Stimulated activated CD8-positive, alpha-beta memory T cell treated with anti-CD3 and anti-CD28 coated beads, Interleukin-7, amount 100 ng/mL, for 48 hours (primary cell): ENCODE data around the gene UMAD1.
"Not testable (repeated sequence)": the region's sequence is repeated elsewhere in the genome, so short reads cannot be mapped to it uniquely, and the experiment has no call there.

ENCODE experiments used
- DNase-seq, 2 donors: peaks; one replicate each; pipeline ENCODE4 v3.0.0-alpha.2; 2020; ENCODE audit warnings: low read depth in 1 of 2; ENCODE audit errors: extremely low read depth in 1 of 2

Gene UMAD1

DNA sequence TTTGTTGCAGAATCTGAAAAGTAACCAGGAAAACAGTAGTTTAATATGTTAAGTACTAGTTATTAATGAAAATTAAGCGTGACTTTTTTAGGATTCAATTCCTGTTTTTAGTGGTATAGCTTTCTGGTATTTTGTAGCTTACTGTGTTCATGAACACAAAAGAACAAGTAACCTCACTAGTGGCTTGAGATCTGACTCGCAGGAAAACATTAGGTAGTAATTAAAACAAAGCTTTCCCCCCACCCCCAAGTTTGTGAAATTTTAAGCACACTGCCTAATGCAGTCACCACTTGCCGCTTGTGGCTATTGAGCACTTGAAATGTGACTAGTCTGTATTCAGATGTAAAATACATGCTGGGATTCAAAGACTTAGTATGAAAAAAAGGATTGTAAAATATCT, 180.4 kb downstream of the UMAD1 start:
- no peak for DNase-seq

DNA sequence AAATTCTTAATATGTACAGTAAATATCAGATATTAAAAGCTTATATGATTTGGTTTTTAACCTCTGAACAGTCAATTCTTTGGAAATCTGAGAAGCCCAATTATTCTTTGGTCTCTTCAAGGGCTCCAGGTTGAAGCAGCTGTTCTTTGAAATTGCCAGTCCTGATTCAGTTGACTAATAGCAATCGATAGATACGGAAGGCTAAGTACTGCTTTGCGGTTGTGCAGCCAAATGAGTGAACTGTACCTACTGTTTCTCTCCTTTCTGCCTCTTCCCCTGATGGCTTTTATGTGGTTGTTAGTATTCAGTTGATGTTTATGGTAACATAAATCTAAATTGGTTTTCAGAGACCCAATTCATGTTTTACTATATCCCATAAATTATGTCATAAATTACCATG, 181.0 kb downstream of the UMAD1 start:
- DNase-seq: no peak

DNA sequence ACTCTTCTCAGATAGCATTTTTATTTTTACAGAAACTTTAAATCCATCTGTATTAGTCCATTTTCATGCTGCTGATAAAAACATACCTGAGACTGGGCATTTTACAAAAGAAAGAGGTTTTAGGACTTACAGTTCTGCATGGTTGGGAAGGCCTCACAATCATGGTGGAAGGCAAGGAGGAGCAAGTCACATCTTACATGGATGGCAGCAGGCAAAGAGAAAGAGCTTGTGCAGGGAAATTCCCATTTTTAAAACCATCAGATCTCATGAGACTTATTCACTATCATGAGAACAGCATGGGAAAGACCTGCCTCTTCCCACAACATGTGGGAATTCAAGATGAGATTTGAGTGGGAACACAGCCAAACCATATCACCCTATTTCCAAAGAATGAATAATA, 184.7 kb downstream of the UMAD1 start:
- DNase-seq: not testable (repeated sequence)

DNA sequence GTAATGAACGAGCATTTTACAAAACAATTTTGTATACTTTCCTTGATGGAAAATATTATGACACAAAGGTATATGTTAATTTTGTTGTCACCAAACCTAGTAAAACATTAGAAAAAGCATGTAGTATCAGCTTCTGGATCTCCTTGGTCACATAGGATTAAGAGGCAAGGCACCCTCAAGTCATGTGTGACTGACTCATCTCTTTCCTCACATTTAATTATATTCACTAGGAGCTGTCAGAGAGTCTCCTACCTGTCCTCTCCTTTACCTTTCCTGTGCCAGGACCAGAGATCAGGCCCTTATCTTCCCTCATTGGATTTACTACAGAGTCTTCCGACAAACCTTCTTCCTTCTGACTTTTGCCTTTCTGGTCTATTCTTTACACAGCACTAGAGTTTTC, 189.1 kb downstream of the UMAD1 start:
- DNase-seq: no peak

DNA sequence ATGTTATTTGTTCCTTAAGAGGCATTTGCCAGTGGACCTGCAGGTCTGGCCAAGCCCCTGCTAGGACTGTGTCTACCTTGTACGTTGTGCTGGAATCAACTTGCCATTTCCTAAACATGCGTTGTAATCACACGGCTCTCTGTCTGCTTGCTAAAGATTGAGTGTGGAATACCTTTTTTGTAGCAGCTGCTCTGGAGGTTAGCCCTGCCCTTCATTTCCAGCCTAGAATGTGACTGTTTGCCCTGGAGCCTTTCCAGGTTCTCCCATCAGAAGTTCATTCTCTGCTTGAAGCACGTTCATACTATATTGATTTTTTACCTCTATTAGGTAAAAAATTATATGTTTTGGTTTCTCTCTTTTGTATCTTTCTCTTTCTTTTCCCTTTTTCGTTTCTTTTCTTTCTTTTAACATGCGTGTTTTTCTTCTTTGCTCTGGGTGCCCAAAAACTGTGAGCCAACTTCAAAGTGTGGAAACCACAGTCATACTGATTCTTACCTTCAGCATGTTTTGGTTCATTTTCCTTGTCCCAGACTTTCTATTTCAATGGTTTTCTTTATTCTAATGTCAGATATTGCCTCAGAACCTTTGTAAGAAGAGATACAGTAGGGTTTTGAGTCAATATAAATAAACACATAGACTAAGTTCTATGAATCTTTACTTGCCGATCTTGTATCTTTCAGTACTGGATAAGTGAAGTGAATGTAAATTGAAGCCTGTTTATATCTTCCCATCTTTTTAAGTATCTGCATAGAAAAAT, 189.7 kb downstream of the UMAD1 start:
- DNase-seq: no peak

DNA sequence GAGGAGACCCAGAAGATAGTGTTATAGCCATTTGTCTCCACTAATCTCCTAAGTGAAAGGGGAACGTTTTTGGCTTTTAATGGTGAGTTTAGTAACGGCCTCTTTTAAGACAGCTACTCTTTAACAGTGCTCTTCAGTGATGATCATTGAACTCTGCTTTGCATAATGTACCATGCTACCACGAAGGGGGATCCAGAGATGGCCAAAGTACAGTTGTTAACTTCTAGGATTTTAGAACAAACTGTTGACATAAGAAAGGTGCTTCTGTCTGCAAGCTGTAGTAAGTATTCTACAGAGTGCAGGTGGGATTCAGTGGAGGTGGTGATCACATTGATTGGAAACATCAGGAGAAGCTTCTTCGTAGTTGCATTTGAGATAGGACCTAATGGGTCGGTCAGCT, 192.0 kb downstream of the UMAD1 start:
- no peak for DNase-seq

DNA sequence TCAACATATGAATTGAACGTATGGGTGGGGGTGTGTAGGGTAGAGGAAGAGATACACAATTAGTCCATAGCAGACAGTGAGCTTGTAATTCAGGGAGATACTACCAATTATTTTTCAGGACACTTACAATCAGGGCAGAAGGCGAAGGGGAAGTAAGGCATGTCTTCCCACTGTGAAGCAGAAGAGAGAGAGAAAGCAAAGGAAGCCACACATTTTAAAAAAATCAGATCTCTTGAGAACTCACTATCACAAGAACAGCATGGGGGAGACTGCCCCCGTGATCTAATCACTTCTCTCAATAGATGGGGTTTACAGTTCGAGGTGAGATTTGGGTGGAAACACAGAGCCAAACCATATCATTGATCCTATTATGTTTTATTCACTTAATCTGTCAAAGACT, 194.2 kb downstream of the UMAD1 start:
- DNase-seq: no peak

DNA sequence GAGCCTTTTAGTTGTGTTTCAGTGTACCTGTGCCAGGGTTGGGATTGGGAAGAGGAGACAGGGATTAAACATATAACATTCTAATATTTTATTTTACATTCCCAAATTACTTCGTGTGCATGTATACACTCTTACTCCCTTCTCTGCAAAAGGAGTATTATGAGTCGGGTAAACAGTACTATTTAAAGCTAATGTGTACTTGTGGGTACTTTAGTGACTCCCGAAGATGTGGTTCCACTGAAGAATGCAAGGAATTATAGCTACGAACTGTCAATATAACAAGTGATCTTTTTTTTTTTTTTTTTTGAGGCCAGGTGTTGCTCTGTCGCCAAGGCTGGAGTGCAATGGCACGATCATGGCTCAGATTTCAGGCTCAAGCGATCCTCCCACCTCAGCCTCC, 200.5 kb downstream of the UMAD1 start:
- no peak for DNase-seq

DNA sequence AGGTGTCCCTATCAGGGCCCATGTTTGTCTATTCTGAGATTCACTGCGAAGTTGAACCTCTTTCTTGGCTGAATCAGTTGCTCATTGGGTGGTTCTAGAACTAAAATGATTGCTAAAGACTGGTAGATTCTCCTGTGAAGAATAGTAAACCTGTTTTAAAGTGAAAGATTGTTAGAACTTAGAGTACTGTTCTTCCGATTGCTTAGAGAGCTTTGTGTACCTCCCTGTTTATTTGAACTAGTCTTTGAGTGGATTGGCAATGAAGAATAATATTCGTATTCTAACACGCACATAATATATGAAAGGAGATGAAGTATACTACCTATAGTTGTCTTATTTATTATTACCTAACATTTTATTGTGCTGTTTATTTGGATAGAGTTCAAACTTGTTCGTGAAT, 202.7 kb downstream of the UMAD1 start:
- DNase-seq: no peak

DNA sequence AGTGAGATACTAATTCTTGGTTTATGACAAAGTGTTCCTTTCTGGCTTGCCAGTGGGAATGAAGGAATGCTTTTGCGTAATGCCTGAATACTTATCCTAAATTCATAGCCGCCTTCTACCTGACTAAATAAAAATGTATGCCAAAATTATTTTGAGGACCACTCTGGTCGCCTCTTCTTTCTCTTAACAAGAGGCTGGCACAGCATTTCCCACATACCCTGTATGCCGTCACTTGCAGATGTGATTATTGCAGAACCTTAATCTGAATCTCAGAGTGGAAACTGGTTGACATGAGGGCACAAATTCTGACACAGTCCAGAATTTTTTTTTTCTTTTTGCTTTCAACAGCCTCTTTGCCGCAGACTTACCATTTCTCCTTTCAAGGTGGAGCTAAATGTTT, 203.4 kb downstream of the UMAD1 start:
- DNase-seq: no peak

DNA sequence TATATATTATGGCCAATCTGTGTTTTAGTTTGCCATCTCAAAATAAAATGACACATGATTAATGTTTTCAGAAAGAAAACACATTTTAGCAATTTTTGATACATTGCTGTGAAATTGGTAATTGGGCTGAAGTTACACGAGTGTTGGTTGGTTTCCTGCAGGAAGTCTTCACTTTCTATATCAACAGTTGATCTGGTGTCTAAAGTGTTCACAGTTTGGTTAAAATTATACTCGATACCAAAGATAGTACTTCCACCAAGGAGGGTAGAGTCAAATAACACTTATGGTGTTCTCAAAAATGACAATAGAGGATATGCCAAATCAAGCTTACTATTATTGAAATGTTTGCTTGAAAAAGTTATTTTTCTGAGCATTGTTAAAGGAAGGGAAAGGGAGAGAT, 207.7 kb downstream of the UMAD1 start:
- no peak for DNase-seq

DNA sequence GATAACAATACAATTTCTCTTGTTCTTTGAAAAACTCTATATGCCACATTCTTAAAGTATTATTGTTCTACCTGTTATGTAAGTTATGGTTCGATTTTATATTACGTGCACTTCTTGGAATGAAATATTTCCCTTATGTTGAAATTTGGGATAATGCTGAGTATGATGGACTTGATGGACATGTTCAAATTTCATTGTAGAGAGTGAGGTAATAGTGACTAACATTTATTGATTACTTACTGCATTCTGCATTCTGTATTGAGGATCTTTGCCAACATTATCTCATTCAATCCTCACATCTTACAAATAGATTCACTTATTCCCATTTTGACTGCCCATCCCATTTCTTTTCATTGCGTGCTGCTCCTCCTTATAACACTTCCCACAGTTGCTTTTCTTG, 208.3 kb downstream of the UMAD1 start:
- DNase-seq: no peak

DNA sequence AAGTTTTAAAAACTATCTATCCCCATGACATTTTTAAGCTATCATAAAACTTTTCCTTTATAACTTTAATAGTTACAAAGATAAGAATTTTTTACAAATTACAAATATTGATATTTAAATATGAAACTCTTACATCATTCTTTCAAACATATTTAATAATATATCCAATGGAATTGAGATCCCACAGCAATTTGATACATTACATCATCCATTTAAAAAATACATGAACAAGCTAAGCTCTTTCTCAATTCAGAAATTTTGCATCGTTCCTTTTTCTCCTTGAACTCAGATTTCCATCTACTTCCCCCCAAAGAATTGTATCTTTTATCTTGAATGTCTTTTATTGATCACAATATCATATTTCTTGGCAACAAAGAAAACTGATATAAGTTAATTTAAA, 209.6 kb downstream of the UMAD1 start:
- no peak for DNase-seq

DNA sequence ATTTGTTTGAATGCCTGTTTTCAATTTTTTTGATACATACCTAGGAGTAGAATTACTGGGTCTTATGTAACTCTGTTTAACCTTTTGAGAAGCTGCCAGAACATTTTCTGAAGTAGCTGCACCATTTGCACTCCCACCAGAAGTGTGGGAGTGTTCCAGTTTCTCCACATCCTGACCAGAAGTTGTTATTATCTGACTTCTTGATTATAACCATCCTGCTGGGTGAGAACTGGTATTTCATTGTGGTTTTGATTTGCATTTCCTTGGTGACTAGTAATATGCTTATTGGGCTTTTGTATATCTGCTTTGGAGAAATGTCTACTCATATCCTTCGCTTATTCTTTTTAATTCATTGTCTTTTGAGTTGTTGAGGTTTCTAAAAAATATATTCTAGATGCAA, 210.8 kb downstream of the UMAD1 start:
- no peak for DNase-seq

DNA sequence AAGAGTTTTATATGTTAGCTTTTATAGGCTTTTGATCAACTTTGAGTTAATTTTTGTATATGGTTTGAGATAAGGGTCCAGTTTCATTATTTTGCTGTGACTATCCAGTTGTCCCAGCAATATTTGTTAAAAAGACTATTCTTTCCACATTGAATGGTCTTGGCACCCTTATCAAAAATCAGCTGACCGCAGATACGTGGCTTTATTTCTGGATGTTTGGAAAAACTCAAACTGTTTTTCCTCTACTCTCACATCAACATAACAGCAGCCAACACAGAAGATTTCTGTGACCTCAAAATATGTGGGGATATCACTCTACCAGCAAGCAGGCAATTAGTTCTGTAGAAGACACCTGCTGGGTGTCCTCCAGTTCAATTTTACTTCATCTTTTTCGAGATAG, 211.4 kb downstream of the UMAD1 start:
- no peak for DNase-seq

DNA sequence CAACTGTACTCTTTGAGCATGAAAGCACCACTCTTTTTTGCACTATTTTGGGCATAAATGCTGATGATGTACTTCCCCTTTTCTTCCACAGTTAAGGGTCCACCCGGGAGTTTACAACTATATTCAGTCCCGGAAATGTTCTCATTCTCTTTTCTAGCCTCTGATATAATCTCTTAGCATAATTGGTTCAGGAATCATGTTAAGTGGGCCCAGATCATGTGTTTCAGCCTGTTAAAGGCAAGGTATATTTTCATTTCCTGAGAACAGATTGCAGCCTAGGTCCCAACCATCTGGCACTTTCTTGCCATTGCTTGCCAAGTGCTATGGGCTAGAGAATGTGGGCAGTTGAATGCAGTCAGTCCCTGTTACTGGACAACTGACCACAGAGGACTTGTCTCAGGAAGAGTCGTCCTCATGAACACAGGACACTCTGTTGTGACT, 216.6 kb downstream of the UMAD1 start:
- no peak for DNase-seq

DNA sequence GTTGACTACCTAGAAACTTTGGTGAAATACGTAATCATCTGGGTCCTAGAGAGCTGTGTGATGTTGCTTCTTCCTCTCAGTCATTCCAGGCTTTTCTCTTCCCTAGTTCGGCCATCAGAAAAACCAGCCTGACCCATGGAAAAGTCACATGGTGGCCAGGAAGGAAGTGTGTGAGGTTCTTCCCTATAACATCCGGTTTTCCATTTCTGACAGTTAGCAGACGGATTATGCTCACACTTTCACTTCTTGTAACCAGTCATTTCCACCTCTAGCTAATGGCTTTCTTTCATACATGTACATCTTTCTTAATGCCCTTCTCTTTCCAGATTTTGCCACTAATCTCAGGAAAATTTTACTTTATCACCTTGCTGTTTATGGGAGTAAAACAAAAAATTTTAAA, 218.0 kb downstream of the UMAD1 start:
- DNase-seq: no peak

DNA sequence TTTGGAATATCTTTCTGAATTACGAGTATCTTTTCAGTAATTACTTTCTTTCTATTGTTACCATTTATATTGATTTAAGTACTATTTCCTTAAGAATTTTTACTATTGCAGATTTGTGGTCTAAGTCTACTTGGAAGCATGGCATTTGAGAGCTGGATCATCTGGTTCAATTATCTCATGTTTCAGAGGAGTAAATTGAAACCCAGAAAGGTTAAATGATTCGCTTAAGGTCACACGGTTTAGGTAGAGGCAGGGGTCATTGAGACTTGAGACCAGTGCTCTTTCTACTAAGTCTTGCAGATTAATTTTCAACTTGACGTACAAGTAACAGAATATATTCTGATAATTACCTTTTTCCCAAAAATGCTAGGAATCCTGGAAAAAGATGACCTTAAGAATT, 218.9 kb downstream of the UMAD1 start:
- no peak for DNase-seq

DNA sequence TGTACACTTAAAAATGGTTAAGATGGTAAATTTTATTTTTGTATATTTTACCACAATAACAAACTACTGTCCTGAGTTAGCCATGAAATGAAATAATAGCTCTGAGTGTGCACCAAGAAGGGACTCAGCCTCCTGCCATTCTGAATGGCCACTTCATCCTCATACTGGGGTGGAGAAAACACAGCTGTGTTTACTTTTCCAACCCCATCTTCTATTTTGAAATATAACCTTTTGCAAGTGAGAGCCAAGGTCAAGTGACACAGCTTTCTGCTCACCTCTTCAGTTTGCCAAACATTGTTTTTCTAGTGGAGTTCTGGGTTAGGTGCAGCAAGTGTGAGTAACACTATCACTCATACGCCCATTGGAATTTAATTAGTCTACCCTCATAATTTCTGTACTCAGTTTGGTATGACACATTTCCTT, 220.7 kb downstream of the UMAD1 start:
- no peak for DNase-seq

DNA sequence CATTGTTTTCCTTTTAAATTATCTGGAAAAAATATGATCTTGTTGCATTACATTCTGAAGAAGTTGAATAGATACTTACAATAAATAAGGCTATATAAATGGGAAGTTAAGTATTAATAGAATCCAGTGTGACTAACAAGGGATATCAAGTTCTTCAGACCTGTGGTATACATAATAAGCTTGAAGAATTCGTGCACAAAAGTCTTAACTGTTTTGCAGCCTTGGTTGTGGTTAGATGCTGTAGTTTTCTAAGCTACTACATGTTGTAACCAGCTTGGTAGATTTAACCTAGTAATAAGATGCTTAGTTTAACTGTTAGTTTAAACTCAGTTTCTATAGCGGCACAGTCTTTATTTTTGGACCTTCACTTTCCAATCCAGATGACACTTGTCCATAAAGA, 221.8 kb downstream of the UMAD1 start:
- DNase-seq: no peak

DNA sequence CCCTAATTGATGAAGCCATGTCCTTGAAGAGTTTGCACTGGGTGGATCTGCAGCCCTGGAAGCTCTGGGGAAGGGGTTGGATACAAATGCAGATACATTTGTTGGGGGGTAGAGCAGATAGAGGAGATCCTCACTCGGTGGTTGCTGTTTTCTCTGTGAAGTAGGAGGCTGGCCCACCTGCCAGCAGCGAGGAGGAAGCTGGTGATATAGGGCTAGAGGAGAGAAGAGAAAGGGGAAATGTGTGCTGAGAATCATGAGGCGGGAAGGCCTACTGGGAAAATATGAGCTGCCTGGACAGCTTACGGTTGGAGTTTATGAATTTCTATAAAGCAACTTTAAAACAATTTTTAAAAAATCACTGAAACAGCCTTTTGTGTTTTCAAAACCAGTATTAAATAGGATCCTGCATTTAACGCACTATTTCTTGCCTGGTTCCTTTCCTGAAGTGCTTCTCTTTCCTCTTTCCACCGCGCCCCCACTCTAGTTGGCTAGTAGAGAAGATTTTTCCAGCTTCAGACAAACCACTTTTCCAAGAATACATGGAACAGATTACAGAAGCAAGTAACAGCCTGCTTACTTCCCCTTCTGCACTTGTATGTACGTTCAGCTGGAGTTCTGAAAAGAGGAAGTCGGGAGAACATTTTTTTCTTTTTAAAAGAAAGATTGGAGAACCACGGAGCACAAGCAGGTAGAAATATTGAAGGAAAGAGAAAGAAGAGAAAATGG, 227.5 kb downstream of the UMAD1 start:
- no peak for DNase-seq

DNA sequence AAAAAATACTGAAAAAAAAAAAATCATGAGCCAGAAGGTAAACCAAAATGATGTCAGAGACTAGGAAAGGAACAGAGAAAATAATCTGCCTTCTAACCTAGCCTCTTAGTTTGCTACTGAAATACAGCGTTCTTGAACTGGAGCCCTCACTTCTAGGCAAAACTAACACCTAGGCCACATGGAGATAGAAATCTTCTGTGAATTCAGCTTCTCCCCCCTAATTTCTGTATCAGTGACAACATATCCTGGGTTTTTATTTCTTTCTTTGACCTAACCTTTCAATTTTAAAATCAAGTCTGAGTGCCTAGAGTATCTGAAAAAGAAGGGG, 228.0 kb downstream of the UMAD1 start:
- no peak for DNase-seq

DNA sequence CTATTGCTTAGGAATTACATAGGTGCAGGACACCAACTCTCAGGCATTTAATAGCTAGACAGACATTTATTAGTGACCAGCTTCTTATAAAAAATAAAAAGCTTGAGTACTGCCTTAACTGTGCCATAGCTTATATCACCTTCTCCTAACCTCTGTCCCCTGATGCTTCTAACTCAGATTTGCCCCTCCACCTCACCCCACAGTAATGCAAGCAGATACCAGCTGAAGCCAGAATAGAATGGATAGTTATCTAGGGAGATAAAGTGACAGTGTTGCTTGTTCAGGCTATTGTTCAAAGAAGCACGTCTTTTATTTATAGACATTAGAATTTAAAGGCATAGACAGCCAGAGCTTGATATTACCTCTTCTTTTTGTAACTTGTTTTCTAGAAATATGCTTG, 228.5 kb downstream of the UMAD1 start:
- DNase-seq: no peak
